Liver (tissue), 9 donors: ENCODE measurements around the gene SDF4. TPM values are rescaled to one million over a fixed set of nuclear protein-coding genes. Genes with fewer than 3 reads are reported as not detected.

ENCODE experiments used
- DNase-seq: peaks from one replicate; pipeline ENCODE4 v3.0.0-alpha.2; 2017; ENCODE audit warnings: low spot score
- H3K27ac ChIP-seq, 2 donors: one replicate each; pipeline ENCODE4 v1.7.0; 2013; ENCODE audit warnings: inconsistent platforms in 2 of 2, low read length in 2 of 2, control low read depth in 1 of 2, low read depth in 1 of 2, mild to moderate bottlenecking in 1 of 2
- H3K27me3 ChIP-seq, 4 donors: one replicate each; pipeline versions ENCODE4 v1.6.1 to v1.7.0; 2013; ENCODE audit warnings: low read length in 3 of 4, inconsistent platforms in 1 of 4, mild to moderate bottlenecking in 1 of 4, moderate library complexity in 1 of 4; ENCODE audit not compliant: control insufficient read depth in 4 of 4, insufficient read depth in 4 of 4
- H3K36me3 ChIP-seq, 4 donors: one replicate each; pipeline versions ENCODE4 v1.6.1 to v1.7.0; 2013; ENCODE audit warnings: low read length in 3 of 4, mild to moderate bottlenecking in 3 of 4, low read depth in 1 of 4, moderate library complexity in 1 of 4; ENCODE audit not compliant: control insufficient read depth in 4 of 4, insufficient read depth in 3 of 4
- H3K4me1 ChIP-seq, 4 donors: one replicate each; pipeline versions ENCODE4 v1.6.1 to v1.7.0; 2013; ENCODE audit warnings: low read length in 3 of 4, mild to moderate bottlenecking in 3 of 4, moderate library complexity in 1 of 4; ENCODE audit not compliant: control insufficient read depth in 4 of 4, insufficient read depth in 4 of 4
- H3K4me3 ChIP-seq, 3 donors: one replicate each; pipeline versions ENCODE4 v1.6.1 to v1.7.0; 2013; ENCODE audit warnings: low read length in 3 of 3, control low read depth in 1 of 3, low read depth in 1 of 3, mild to moderate bottlenecking in 1 of 3
- H3K9ac ChIP-seq, 2 donors: one replicate each; pipeline ENCODE4 v1.7.0; 2013; ENCODE audit warnings: low read length in 2 of 2, mild to moderate bottlenecking in 2 of 2, moderate library complexity in 2 of 2, control low read depth in 1 of 2, low read depth in 1 of 2
- H3K9me3 ChIP-seq, 4 donors: one replicate each; pipeline versions ENCODE4 v1.6.1 to v1.7.0; 2013; ENCODE audit warnings: low read length in 3 of 4; ENCODE audit not compliant: control insufficient read depth in 4 of 4
- ATF3 ChIP-seq: IDR thresholded peaks from 2 replicates; pipeline ENCODE4 v1.6.1; 2016; ENCODE audit warnings: antibody characterized with exemption
- CTCF ChIP-seq: fragments of 150-350 bp; IDR thresholded peaks from 2 replicates; pipeline ENCODE4 v1.5.1; 2017; ENCODE audit warnings: improper control_type of control experiment, low read depth, low read length; ENCODE audit not compliant: missing input control
- EGR1 ChIP-seq, 2 donors: IDR thresholded peaks; 2 replicates each; pipeline ENCODE4 v1.6.1; 2016 to 2018; ENCODE audit warnings: antibody characterized with exemption in 2 of 2, low read depth in 2 of 2
- FOXA1 ChIP-seq: IDR thresholded peaks from 2 replicates; pipeline ENCODE4 v1.6.1; 2016; ENCODE audit warnings: antibody characterized with exemption
- FOXA2 ChIP-seq: IDR thresholded peaks from 2 replicates; pipeline ENCODE4 v1.6.1; 2016; ENCODE audit warnings: antibody characterized with exemption
- GABPA ChIP-seq, 2 donors: IDR thresholded peaks in 1 of 2; conservative IDR thresholded peaks in 1 of 2; 2 replicates each; pipeline ENCODE4 v1.6.1; 2016; ENCODE audit warnings: antibody characterized with exemption in 2 of 2, mild to moderate bottlenecking in 1 of 2, moderate library complexity in 1 of 2
- HNF4A ChIP-seq, 2 donors: conservative IDR thresholded peaks; 2 replicates each; pipeline ENCODE4 v1.6.1; 2016; ENCODE audit warnings: antibody characterized with exemption in 2 of 2, mild to moderate bottlenecking in 2 of 2
- HNF4G ChIP-seq: IDR thresholded peaks from 2 replicates; pipeline ENCODE4 v1.6.1; 2016; ENCODE audit warnings: antibody characterized with exemption
- JUND ChIP-seq, 2 donors: IDR thresholded peaks; 2 replicates each; pipeline ENCODE4 v1.6.1; 2016; ENCODE audit warnings: antibody characterized with exemption in 2 of 2
- MAX ChIP-seq: IDR thresholded peaks from 2 replicates; pipeline ENCODE4 v1.6.1; 2016; ENCODE audit warnings: antibody characterized with exemption
- NR2F2 ChIP-seq: IDR thresholded peaks from 2 replicates; pipeline ENCODE4 v1.6.1; 2016; ENCODE audit warnings: antibody characterized with exemption
- REST ChIP-seq: IDR thresholded peaks from 2 replicates; pipeline ENCODE4 v1.6.1; 2016; ENCODE audit warnings: antibody characterized with exemption, mild to moderate bottlenecking
- RXRA ChIP-seq, 2 donors: IDR thresholded peaks; 2 replicates each; pipeline ENCODE4 v1.6.1; 2017 to 2018; ENCODE audit warnings: antibody characterized with exemption in 2 of 2, mild to moderate bottlenecking in 1 of 2
- SP1 ChIP-seq: IDR thresholded peaks from 2 replicates; pipeline ENCODE4 v1.6.1; 2018; ENCODE audit warnings: antibody characterized with exemption, mild to moderate bottlenecking
- TAF1 ChIP-seq: conservative IDR thresholded peaks from 2 replicates; pipeline ENCODE4 v1.6.1; 2016; ENCODE audit warnings: antibody characterized with exemption, mild to moderate bottlenecking
- YY1 ChIP-seq: IDR thresholded peaks from 2 replicates; pipeline ENCODE4 v1.6.1; 2016; ENCODE audit warnings: antibody characterized with exemption, mild to moderate bottlenecking
- ZBTB33 ChIP-seq: IDR thresholded peaks from 2 replicates; pipeline ENCODE4 v1.6.1; 2016; ENCODE audit warnings: antibody characterized with exemption
- WGBS: extraction: QIAGEN DNeasy Blood & Tissue Kit; methylation state at CpG from one replicate; pipeline ENCODE4 v1.1.7; 2013; 5-methylcytosine and 5-hydroxymethylcytosine counted together
- polyA plus RNA-seq, 2 donors: library from polyadenylated mRNA; stranded (reverse) in 1 of 2; unstranded in 1 of 2; fragments of 200-250 nt in 1 of 2; fragments of >200 nt in 1 of 2; fragmentation: Nextera tagmentation in 1 of 2; extraction: Ambion mirVana in 1 of 2; gene quantifications; one replicate each; pipeline versions ENCODE4 v1.2.1 to v1.2.3, GENCODE V29; 2013 to 2015
- total RNA-seq, 2 donors: library from RNA; depleted of rRNA; stranded (reverse); fragments of >200 nt; gene quantifications; one replicate each; pipeline ENCODE4 v1.2.3, GENCODE V29; 2014
- donor health status: healthy.
- donor health status: healthy.
- donor health status: healthy.
- donor health status: healthy.
- donor health status: healthy.

The SDF4 gene
- total and polyA plus RNA-seq, 4 donors, result 48.7 to 180 (median 75.9) TPM

- no peaks in the 10 kb centered on the region for H3K9me3 ChIP-seq
- no peak overlapping the region for H3K9ac ChIP-seq
- H3K27me3 ChIP-seq, result no peaks in the 10 kb centered on the region
- DNase-seq, result no peak
- H3K36me3 ChIP-seq, result no peaks in the 10 kb centered on the region
- WGBS, result 90% methylated on average over 26 of the region's 26 CpGs
- no peak overlapping the region for H3K4me3 ChIP-seq
- no peaks in the 10 kb centered on the region for H3K4me1 ChIP-seq
- TF ChIP-seq MAX (no peak), SP1 (no peak), HNF4A (conservative IDR thresholded peaks at IDR 0.05) (no peak), EGR1 (IDR thresholded peaks at IDR 0.05; ENCODE audit: low read depth in 2 of 2) (no peak), FOXA2 (no peak), YY1 (no peak), CTCF (no peak), ATF3 (no peak), HNF4G (no peak), JUND (IDR thresholded peaks at IDR 0.05) (no peak), NR2F2 (no peak), GABPA (IDR thresholded peaks at IDR 0.05 in 1 of 2, conservative IDR thresholded peaks at IDR 0.05 in 1 of 2) (no peak), FOXA1 (no peak), RXRA (IDR thresholded peaks at IDR 0.05) (no peak), REST (no peak)
- no peak overlapping the region for H3K27ac ChIP-seq
Measured at GRCh38 chr1:1181129-1181937, 50.5 kb downstream of the SDF4 start.

- no peak for DNase-seq
- no peaks in the 10 kb centered on the region for H3K4me1 ChIP-seq
- no peak overlapping the region for H3K27ac ChIP-seq
- H3K4me3 ChIP-seq, result no peak overlapping the region
- 74% methylated on average over 51 of the region's 51 CpGs for WGBS
- peaks cover 0 to 4% (median 0%) of the 10 kb centered on the region in 4 donors for H3K27me3 ChIP-seq
- no peaks in the 10 kb centered on the region for H3K36me3 ChIP-seq
- no peaks in the 10 kb centered on the region for H3K9me3 ChIP-seq
- TF ChIP-seq NR2F2 (no peak), MAX (no peak), HNF4G (no peak), ZBTB33 (no peak), ATF3 (no peak), SP1 (no peak), YY1 (no peak), TAF1 (no peak), RXRA (IDR thresholded peaks at IDR 0.05) (no peak), EGR1 (IDR thresholded peaks at IDR 0.05; ENCODE audit: low read depth in 2 of 2) (no peak), HNF4A (conservative IDR thresholded peaks at IDR 0.05) (no peak)
- no peak overlapping the region for H3K9ac ChIP-seq
Measured at GRCh38 chr1:1179983-1180861, 51.6 kb downstream of the SDF4 start.
